Measurements from ENCODE around the gene RGS14.

GRCh38 chr5:177311392-177311722 lies 46.4 kb upstream of the RGS14 start:
- TF ChIP-seq CTCF (optimal IDR thresholded peaks at IDR 0.05 in 1 of 3, IDR thresholded peaks at IDR 0.05 in 1 of 3, conservative IDR thresholded peaks at IDR 0.05 in 1 of 3; ENCODE audit: extremely low read depth in 1 of 3, insufficient read depth in 2 of 3, low read length in 3 of 3) (no peak), EZH2 (IDR thresholded peaks at IDR 0.05; ENCODE audit: low read length) (no peak)
